RPMI7951 (cell line): ENCODE results near the gene NKIRAS1. TPM values are rescaled to one million over a fixed set of nuclear protein-coding genes. Genes with fewer than 3 reads are reported as not detected.
"Not testable (repeated sequence)": the region's sequence is repeated elsewhere in the genome, so short reads cannot be mapped to it uniquely, and the experiment has no call there.

Experiments
- DNase-seq: peaks from one replicate; pipeline ENCODE4 v3.0.0-alpha.2; 2012; ENCODE audit warnings: low read depth
- total RNA-seq: library from RNA; depleted of rRNA; stranded (reverse); fragments of >200 nt; shearing (Covaris generic); gene quantifications from 2 replicates; pipeline ENCODE4 v1.2.3, GENCODE V29; 2014; rRNA removed

The NKIRAS1 gene
- total RNA-seq, 1 experiment from 2014 or later = 18.3 TPM

- not testable (repeated sequence) for DNase-seq
Measured at GRCh38 chr3:23870663-23871043, 46.1 kb downstream of the NKIRAS1 start.

GRCh38 chr3:23869977-23870662, 46.7 kb downstream of the NKIRAS1 start:
- no peak for DNase-seq

GRCh38 chr3:23867838-23868237, 49.0 kb downstream of the NKIRAS1 start:
- DNase-seq = no peak

GRCh38 chr3:23867400-23867799, 49.4 kb downstream of the NKIRAS1 start:
- DNase-seq = no peak

- peak; percentile 48 for DNase-seq
Measured at GRCh38 chr3:23865595-23866396, 51.0 kb downstream of the NKIRAS1 start.

GRCh38 chr3:23864931-23865330, 51.9 kb downstream of the NKIRAS1 start:
- no peak for DNase-seq

- DNase-seq = no peak
Measured at GRCh38 chr3:23863060-23863459, 53.7 kb downstream of the NKIRAS1 start.

- DNase-seq = no peak
Measured at GRCh38 chr3:23861689-23862088, 55.1 kb downstream of the NKIRAS1 start.

GRCh38 chr3:23859839-23860382, 56.9 kb downstream of the NKIRAS1 start:
- no peak for DNase-seq

- DNase-seq = peak; percentile 81
Measured at GRCh38 chr3:23859012-23859743, 57.6 kb downstream of the NKIRAS1 start.

GRCh38 chr3:23856286-23856685, 60.5 kb downstream of the NKIRAS1 start:
- DNase-seq = peak; percentile 19

GRCh38 chr3:23849462-23849861, 67.3 kb downstream of the NKIRAS1 start:
- not testable (repeated sequence) for DNase-seq

GRCh38 chr3:23845326-23846216, 71.2 kb downstream of the NKIRAS1 start:
- DNase-seq = no peak

GRCh38 chr3:23843869-23844268, 72.9 kb downstream of the NKIRAS1 start:
- no peak for DNase-seq

Other genes starting within 250 kb of the NKIRAS1 start
- 153 and 179 TPM in 2 replicates for gene UBE2E1, start 111.0 kb downstream of the NKIRAS1 start, total RNA-seq
- 2,807 and 3,262 TPM in 2 replicates for gene RPL15, start 142 bp upstream of the NKIRAS1 start, total RNA-seq
- 28.2 and 35.7 TPM in 2 replicates for gene NR1D2, start 28.3 kb upstream of the NKIRAS1 start, total RNA-seq